Large intestine (tissue), 3 donors: ENCODE results near the gene TMBIM4. TPM values are rescaled to one million over a fixed set of nuclear protein-coding genes. Genes with fewer than 3 reads are reported as not detected.

ENCODE experiments used
- DNase-seq, 2 donors: peaks; one replicate each; pipeline versions ENCODE4 v3.0.0 to v3.0.0-alpha.2; 2013
- H3K27ac ChIP-seq: one replicate; pipeline ENCODE4 v1.5.1; 2013; ENCODE audit warnings: low read length
- H3K27me3 ChIP-seq: 2 replicates; pipeline ENCODE4 v1.6.1; 2013; ENCODE audit warnings: low read length; ENCODE audit not compliant: control insufficient read depth, insufficient read depth
- H3K36me3 ChIP-seq: 2 replicates; pipeline ENCODE4 v1.6.1; 2013; ENCODE audit warnings: low read length; ENCODE audit not compliant: control insufficient read depth, insufficient read depth
- H3K4me1 ChIP-seq: one replicate; pipeline ENCODE4 v1.6.1; 2013; ENCODE audit warnings: low read length; ENCODE audit not compliant: control insufficient read depth, insufficient read depth
- H3K4me3 ChIP-seq: one replicate; pipeline ENCODE4 v1.5.1; 2013; ENCODE audit warnings: low read length
- H3K9me3 ChIP-seq: one replicate; pipeline ENCODE4 v1.6.1; 2013; ENCODE audit warnings: mild to moderate bottlenecking, low read depth, low read length, moderate library complexity; ENCODE audit not compliant: control insufficient read depth
- WGBS: methylation state at CpG from one replicate; pipeline ENCODE4 v1.1.5; 2013; ENCODE audit warnings: low lambda C conversion rate; ENCODE audit not compliant: insufficient coverage; 5-methylcytosine and 5-hydroxymethylcytosine counted together
- polyA plus RNA-seq: library from polyadenylated mRNA; unstranded; fragments of 120-200 nt; gene quantifications from one replicate; pipeline ENCODE4 v1.2.1, GENCODE V29; 2013

Gene TMBIM4
- polyA plus RNA-seq, 1 donor, result 134 TPM

GRCh38 chr12:66199141-66199540 is 29.3 kb upstream of the TMBIM4 start:
- H3K27ac ChIP-seq, result no peak overlapping the region
- no peaks in the 10 kb centered on the region for H3K36me3 ChIP-seq
- WGBS, result no CpG with 5 or more reads among the region's 3 CpGs
- H3K4me3 ChIP-seq, result no peak overlapping the region
- no peak for DNase-seq
- no peaks in the 10 kb centered on the region for H3K4me1 ChIP-seq
- no peaks in the 10 kb centered on the region for H3K9me3 ChIP-seq
- peaks cover 3% of the 10 kb centered on the region for H3K27me3 ChIP-seq

GRCh38 chr12:66197495-66197921 is 27.7 kb upstream of the TMBIM4 start:
- H3K4me1 ChIP-seq, result no peaks in the 10 kb centered on the region
- H3K4me3 ChIP-seq, result no peak overlapping the region
- no peak for DNase-seq

GRCh38 chr12:66196806-66197205 is 27.0 kb upstream of the TMBIM4 start:
- no peaks in the 10 kb centered on the region for H3K9me3 ChIP-seq
- H3K27ac ChIP-seq, result no peak overlapping the region
- H3K27me3 ChIP-seq, result peaks cover 5% of the 10 kb centered on the region
- no peak overlapping the region for H3K4me3 ChIP-seq
- no peaks in the 10 kb centered on the region for H3K36me3 ChIP-seq
- H3K4me1 ChIP-seq, result no peaks in the 10 kb centered on the region
- no peak for DNase-seq
- 69% methylated on average over 2 of the region's 3 CpGs for WGBS

More at GRCh38 chr12:66197495-66197921, 27.7 kb upstream of the TMBIM4 start:
- H3K9me3 ChIP-seq, result no peaks in the 10 kb centered on the region
- peaks cover 5% of the 10 kb centered on the region for H3K27me3 ChIP-seq
- no peak overlapping the region for H3K27ac ChIP-seq
- 60% methylated on average over 1 of the region's 3 CpGs for WGBS
- no peaks in the 10 kb centered on the region for H3K36me3 ChIP-seq

- DNase-seq, result no peak
These were observed 25.4 kb upstream of the TMBIM4 start for GRCh38 chr12:66195242-66195641.

GRCh38 chr12:66194122-66194521 is 24.3 kb upstream of the TMBIM4 start:
- Histone ChIP-seq H3K27me3 (peaks cover 16% of the 10 kb centered on the region), H3K4me1 (no peaks in the 10 kb centered on the region), H3K9me3 (no peaks in the 10 kb centered on the region), H3K27ac (no peak overlapping the region), H3K36me3 (no peaks in the 10 kb centered on the region), H3K4me3 (no peak overlapping the region)
- 100% methylated on average over 1 of the region's 2 CpGs for WGBS
- no peak for DNase-seq

More at GRCh38 chr12:66195242-66195641, 25.4 kb upstream of the TMBIM4 start:
- H3K27me3 ChIP-seq, result peaks cover 9% of the 10 kb centered on the region
- WGBS, result 94% methylated on average over 2 of the region's 6 CpGs
- no peaks in the 10 kb centered on the region for H3K4me1 ChIP-seq
- no peak overlapping the region for H3K27ac ChIP-seq
- H3K36me3 ChIP-seq, result no peaks in the 10 kb centered on the region
- H3K4me3 ChIP-seq, result no peak overlapping the region
- H3K9me3 ChIP-seq, result no peaks in the 10 kb centered on the region

- H3K27me3 ChIP-seq, result peaks cover 37% of the 10 kb centered on the region
- DNase-seq, result no peak
- H3K27ac ChIP-seq, result no peak overlapping the region
- peaks cover 5% of the 10 kb centered on the region for H3K4me1 ChIP-seq
- H3K36me3 ChIP-seq, result no peaks in the 10 kb centered on the region
- peaks cover 5% of the 10 kb centered on the region for H3K9me3 ChIP-seq
- H3K4me3 ChIP-seq, result no peak overlapping the region
- 16% methylated on average over 3 of the region's 7 CpGs for WGBS
These were observed 21.8 kb upstream of the TMBIM4 start for GRCh38 chr12:66191547-66192126.

- no CpG with 5 or more reads among the region's 1 CpG for WGBS
- H3K4me3 ChIP-seq, result no peak overlapping the region
- peaks cover 37% of the 10 kb centered on the region for H3K27me3 ChIP-seq
- no peak for DNase-seq
- no peak overlapping the region for H3K27ac ChIP-seq
- peaks cover 5% of the 10 kb centered on the region for H3K4me1 ChIP-seq
- no peaks in the 10 kb centered on the region for H3K36me3 ChIP-seq
- peaks cover 5% of the 10 kb centered on the region for H3K9me3 ChIP-seq
These were observed 20.9 kb upstream of the TMBIM4 start for GRCh38 chr12:66190519-66191370.

- H3K27ac ChIP-seq, result no peak overlapping the region
- H3K4me1 ChIP-seq, result peaks cover 5% of the 10 kb centered on the region
- WGBS, result 77% methylated on average over 5 of the region's 6 CpGs
- peaks cover 35% of the 10 kb centered on the region for H3K27me3 ChIP-seq
- H3K9me3 ChIP-seq, result peaks cover 5% of the 10 kb centered on the region
- no peaks in the 10 kb centered on the region for H3K36me3 ChIP-seq
- H3K4me3 ChIP-seq, result peak overlapping the region; percentile 23
- DNase-seq, result no peak
These were observed 20.1 kb upstream of the TMBIM4 start for GRCh38 chr12:66189889-66190288.

GRCh38 chr12:66189486-66189843 is 19.7 kb upstream of the TMBIM4 start:
- DNase-seq, result no peak
- Histone ChIP-seq H3K27ac (no peak overlapping the region), H3K27me3 (peaks cover 35% of the 10 kb centered on the region), H3K9me3 (peaks cover 5% of the 10 kb centered on the region), H3K36me3 (no peaks in the 10 kb centered on the region), H3K4me3 (peak overlapping the region; percentile 23), H3K4me1 (peaks cover 5% of the 10 kb centered on the region)
- WGBS, result 0% methylated on average over 1 of the region's 18 CpGs

- Histone ChIP-seq H3K36me3 (no peaks in the 10 kb centered on the region), H3K4me1 (peaks cover 5% of the 10 kb centered on the region), H3K4me3 (peak within 1 kb of the TSS; percentile 48), H3K9me3 (peaks cover 5% of the 10 kb centered on the region), H3K27ac (no peak within 1 kb of the TSS), H3K27me3 (peaks cover 32% of the 10 kb centered on the region)
- DNase-seq, result peak; percentile 35 to 75
- WGBS, result 80% methylated on average over 9 of the region's 82 CpGs
These were observed 19.0 kb upstream of the TMBIM4 start, which contains the start of gene IRAK3 for GRCh38 chr12:66188584-66189485. Gene IRAK3 (plus strand): TSS chr12:66189214. CDS start chr12:66189300, 86 bp downstream.
